ENCODE results near the gene DNAH11. TPM values are rescaled to one million over a fixed set of nuclear protein-coding genes. Genes with fewer than 3 reads are reported as not detected.

DNAH11 gene
- total and polyA plus RNA-seq, 2 of the 13 experiments (the other 11 are each of a cell fraction or from before 2014, with no cell fraction given): not detected

- Histone ChIP-seq H3K4me2 (ENCODE audit: low read depth, low read length) (no peak overlapping the region), H3K4me1 (ENCODE audit: insufficient read depth, low read length) (no peaks in the 10 kb centered on the region), H3K4me3 (replicated peaks in 1 of 3; ENCODE audit: insufficient read depth in 1 of 3, low read depth in 2 of 3, low read length in 3 of 3) (no peak overlapping the region), H3K27me3 (ENCODE audit: control insufficient read depth in 1 of 2, insufficient read depth in 2 of 2, low read length in 2 of 2) (0 out of 5 replicates have a peak, but pooled peaks cover 0 to 3% of the 10 kb centered on the region in 2 experiments), H4K20me1 (ENCODE audit: insufficient read depth, low read length) (no peaks in the 10 kb centered on the region), H3K9ac (ENCODE audit: insufficient read depth, low read depth, low read length) (no peak overlapping the region), H3K27ac (ENCODE audit: extremely low read length, insufficient read depth, low read length) (no peak overlapping the region), H3K36me3 (replicated peaks in 1 of 2; ENCODE audit: control insufficient read depth in 1 of 2, insufficient read depth in 2 of 2, low read length in 2 of 2) (no peaks in the 10 kb centered on the region), H3K9me3 (ENCODE audit: low read length) (no peaks in the 10 kb centered on the region), H3K79me2 (ENCODE audit: insufficient read depth, low read length) (no peaks in the 10 kb centered on the region), H2AFZ (ENCODE audit: low read length) (no peak overlapping the region)
- no TSS peak for BruUV-seq (replicated peaks)
- in situ Hi-C loops (cut with HindIII; ENCODE audit: extremely low pct_ligation_motif_present, low pct_unique_long_range_greater_than_20kb): no loop called here
- CTCF ChIA-PET (ENCODE audit: low intra/inter-chr PET ratio, low total read pairs): no interaction called here
- DNase-seq (ENCODE audit: low spot score) (no peak), FAIRE-seq (no peak), ATAC-seq (no peak)
- intact Hi-C loops (cut with micrococcal nuclease; ENCODE audit: unreplicated experiment): no loop called here
- POLR2A ChIA-PET: no interaction called here
- 10% methylated on average over 3 of the region's 3 CpGs for WGBS (ENCODE audit: low lambda C conversion rate)
- TF ChIP-seq NFE2L1 (CRISPR knock-in tag; IDR thresholded peaks at IDR 0.05; ENCODE audit: borderline replicate concordance) (no peak), ZNF292 (CRISPR knock-in tag; IDR thresholded peaks at IDR 0.05; ENCODE audit: borderline replicate concordance, low read depth) (no peak), CBX5 (CRISPR knock-in tag; IDR thresholded peaks at IDR 0.05; ENCODE audit: borderline replicate concordance) (no peak), ZNF432 (CRISPR knock-in tag; IDR thresholded peaks at IDR 0.05; ENCODE audit: borderline replicate concordance) (no peak), ZNF776 (CRISPR knock-in tag; IDR thresholded peaks at IDR 0.05) (no peak), TFDP2 (CRISPR knock-in tag; IDR thresholded peaks at IDR 0.05) (no peak), ZMYM3 (CRISPR knock-in tag; IDR thresholded peaks at IDR 0.05) (no peak), SRSF4 (IDR thresholded peaks at IDR 0.05; ENCODE audit: low read depth, low read length, poor library complexity, severe bottlenecking) (no peak), ZNF816 (CRISPR knock-in tag; IDR thresholded peaks at IDR 0.05; ENCODE audit: borderline replicate concordance) (no peak), REPIN1 (CRISPR knock-in tag; IDR thresholded peaks at IDR 0.05; ENCODE audit: borderline replicate concordance, low read depth) (no peak), HNF1A (IDR thresholded peaks at IDR 0.05; ENCODE audit: low read depth) (no peak), HNF1A (CRISPR knock-in tag; IDR thresholded peaks at IDR 0.05; ENCODE audit: borderline replicate concordance) (no peak), FOXO1 (CRISPR knock-in tag; IDR thresholded peaks at IDR 0.05) (no peak), LBX2 (CRISPR knock-in tag; IDR thresholded peaks at IDR 0.05; ENCODE audit: borderline replicate concordance) (no peak), HINFP (CRISPR knock-in tag; IDR thresholded peaks at IDR 0.05; ENCODE audit: low read depth) (no peak), ZNF18 (CRISPR knock-in tag; IDR thresholded peaks at IDR 0.05; ENCODE audit: insufficient replicate concordance) (no peak)
These were observed 340.2 kb downstream of the DNAH11 start for GRCh38 chr7:21883069-21883468.

All from HepG2 (cell line).